Caco-2 (cell line): Measurements from ENCODE around the gene ATP1A2. TPM values are rescaled to one million over a fixed set of nuclear protein-coding genes. Genes with fewer than 3 reads are reported as not detected.

ENCODE experiments used
- BruUV-seq: library from RNA; stranded (reverse); fragments of 400-500 nt; replicated peaks from 2 replicates; lab custom pipeline; 2021; lab: Mats Ljungman, UMichigan
- CTCF ChIA-PET: fragments of 300-600 bp; sonication (Branson Sonifier 250); formaldehyde crosslinking; loops from one replicate; lab custom pipeline; 2022; ENCODE audit warnings: antibody characterized with exemption; lab: Charles Lee
- POLR2A ChIA-PET: fragments of 300-600 bp; sonication (Branson Sonifier 250); formaldehyde crosslinking; loops from one replicate; lab custom pipeline; 2022; ENCODE audit warnings: antibody characterized with exemption; lab: Charles Lee
- DNase-seq, 2 experiments: peaks; one replicate each; pipeline versions ENCODE4 v3.0.0 to v3.0.0-alpha.2; 2020 to 2022
- H3K27me3 ChIP-seq: replicated peaks from 2 replicates; pipeline ENCODE4 v1.6.0; 2011; ENCODE audit warnings: low read length; ENCODE audit not compliant: control insufficient read depth, insufficient read depth
- H3K36me3 ChIP-seq: 2 replicates; pipeline ENCODE4 v1.5.1; 2011; ENCODE audit warnings: low read length; ENCODE audit not compliant: control insufficient read depth, insufficient read depth
- H3K4me1 ChIP-seq: fragments of 250-450 bp; sonication (Bioruptor Pico); 2 replicates; pipeline ENCODE4 v1.5.1; 2020; ENCODE audit warnings: mild to moderate bottlenecking
- H3K4me3 ChIP-seq: 2 replicates; pipeline ENCODE4 v1.5.1; 2011; ENCODE audit warnings: low read depth, mild to moderate bottlenecking, control low read depth, low read length
- H3K9me3 ChIP-seq: fragments of 250-450 bp; sonication (Bioruptor Pico); 2 replicates; pipeline ENCODE4 v1.5.1; 2020; ENCODE audit warnings: mild to moderate bottlenecking, moderate library complexity
- H3K27ac Mint-ChIP-seq: one replicate; pipeline ENCODE4 v1.8.0; 2022; ENCODE audit warnings: mixed read lengths; ENCODE audit not compliant: unreplicated experiment
- H3K27me3 Mint-ChIP-seq: one replicate; pipeline ENCODE4 v1.8.0; 2022; ENCODE audit warnings: mixed read lengths; ENCODE audit not compliant: insufficient read depth, unreplicated experiment
- H3K36me3 Mint-ChIP-seq: one replicate; pipeline ENCODE4 v1.8.0; 2022; ENCODE audit warnings: mild to moderate bottlenecking, mixed read lengths; ENCODE audit not compliant: insufficient read depth, unreplicated experiment
- H3K4me1 Mint-ChIP-seq: one replicate; pipeline ENCODE4 v1.8.0; 2022; ENCODE audit warnings: low read depth, mixed read lengths; ENCODE audit not compliant: unreplicated experiment
- H3K4me3 Mint-ChIP-seq: one replicate; pipeline ENCODE4 v1.8.0; 2022; ENCODE audit warnings: mild to moderate bottlenecking, moderate library complexity, mixed read lengths; ENCODE audit not compliant: unreplicated experiment
- H3K9me3 Mint-ChIP-seq: one replicate; pipeline ENCODE4 v1.8.0; 2022; ENCODE audit warnings: mixed read lengths; ENCODE audit not compliant: unreplicated experiment
- intact Hi-C: fragments of 100-400 bp; cut with micrococcal nuclease; formaldehyde crosslinking; loops from one replicate; pipeline ENCODE4 v1.10.0; 2022; ENCODE audit not compliant: unreplicated experiment
- total RNA-seq: library from RNA; stranded (reverse); gene quantifications from 2 replicates; pipeline ENCODE4 v1.2.3, GENCODE V29; 2022
- TF ChIP-seq, protein P1 (sequence below), 2 experiments: fragments of 200-600 bp in 1 of 2; IDR thresholded peaks; 1 replicate in 1 of 2; 2 replicates in 1 of 2; pipeline versions ENCODE4 v1.5.1 to v1.8.0; 2011 to 2022; ENCODE audit warnings: antibody characterized with exemption in 1 of 2, control low read depth in 1 of 2, inconsistent platforms in 1 of 2, low read depth in 1 of 2, low read length in 1 of 2, mild to moderate bottlenecking in 1 of 2, moderate library complexity in 1 of 2; ENCODE audit not compliant: insufficient read depth in 1 of 2, severe bottlenecking in 1 of 2, unreplicated experiment in 1 of 2

The ATP1A2 gene
- total RNA-seq, 1 experiment from 2014 or later: 0.36 TPM

- Histone ChIP-seq H3K9me3 (no peaks in the 10 kb centered on the region), H3K27me3 (no peaks in the 10 kb centered on the region), H3K36me3 (no peaks in the 10 kb centered on the region), H3K4me3 (no peak overlapping the region), H3K4me1 (peaks cover 4% of the 10 kb centered on the region; the same call in 1 of the 2 replicates)
- H3K27ac Mint-ChIP-seq: no peak overlapping the region
- H3K9me3 Mint-ChIP-seq: no peaks in the 10 kb centered on the region
- peaks cover 15% of the 10 kb centered on the region for H3K27me3 Mint-ChIP-seq
- CTCF ChIA-PET: interaction anchor here (1.3 kb wide), 1 partner anchor 25 kb away, joined by 4 read pairs; no protein-coding TSS in a partner anchor
- no peaks in the 10 kb centered on the region for H3K4me1 Mint-ChIP-seq
- POLR2A ChIA-PET: no interaction called here
- no peak for DNase-seq
- TF ChIP-seq, protein P1, sequence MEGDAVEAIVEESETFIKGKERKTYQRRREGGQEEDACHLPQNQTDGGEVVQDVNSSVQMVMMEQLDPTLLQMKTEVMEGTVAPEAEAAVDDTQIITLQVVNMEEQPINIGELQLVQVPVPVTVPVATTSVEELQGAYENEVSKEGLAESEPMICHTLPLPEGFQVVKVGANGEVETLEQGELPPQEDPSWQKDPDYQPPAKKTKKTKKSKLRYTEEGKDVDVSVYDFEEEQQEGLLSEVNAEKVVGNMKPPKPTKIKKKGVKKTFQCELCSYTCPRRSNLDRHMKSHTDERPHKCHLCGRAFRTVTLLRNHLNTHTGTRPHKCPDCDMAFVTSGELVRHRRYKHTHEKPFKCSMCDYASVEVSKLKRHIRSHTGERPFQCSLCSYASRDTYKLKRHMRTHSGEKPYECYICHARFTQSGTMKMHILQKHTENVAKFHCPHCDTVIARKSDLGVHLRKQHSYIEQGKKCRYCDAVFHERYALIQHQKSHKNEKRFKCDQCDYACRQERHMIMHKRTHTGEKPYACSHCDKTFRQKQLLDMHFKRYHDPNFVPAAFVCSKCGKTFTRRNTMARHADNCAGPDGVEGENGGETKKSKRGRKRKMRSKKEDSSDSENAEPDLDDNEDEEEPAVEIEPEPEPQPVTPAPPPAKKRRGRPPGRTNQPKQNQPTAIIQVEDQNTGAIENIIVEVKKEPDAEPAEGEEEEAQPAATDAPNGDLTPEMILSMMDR (IDR thresholded peaks at IDR 0.05; ENCODE audit: insufficient read depth in 1 of 2, low read depth in 1 of 2, low read length in 1 of 2, severe bottlenecking in 1 of 2, unreplicated experiment in 1 of 2): no peak
- H3K36me3 Mint-ChIP-seq: peaks cover 9% of the 10 kb centered on the region
- intact Hi-C loops: loop anchor here (2.0 kb wide), 1 partner anchor 24 kb away; no protein-coding TSS in a partner anchor
- BruUV-seq: no TSS peak
- H3K4me3 Mint-ChIP-seq: no peak overlapping the region
Observed at GRCh38 chr1:160071289-160071688, 44.3 kb upstream of the ATP1A2 start.

DNA sequence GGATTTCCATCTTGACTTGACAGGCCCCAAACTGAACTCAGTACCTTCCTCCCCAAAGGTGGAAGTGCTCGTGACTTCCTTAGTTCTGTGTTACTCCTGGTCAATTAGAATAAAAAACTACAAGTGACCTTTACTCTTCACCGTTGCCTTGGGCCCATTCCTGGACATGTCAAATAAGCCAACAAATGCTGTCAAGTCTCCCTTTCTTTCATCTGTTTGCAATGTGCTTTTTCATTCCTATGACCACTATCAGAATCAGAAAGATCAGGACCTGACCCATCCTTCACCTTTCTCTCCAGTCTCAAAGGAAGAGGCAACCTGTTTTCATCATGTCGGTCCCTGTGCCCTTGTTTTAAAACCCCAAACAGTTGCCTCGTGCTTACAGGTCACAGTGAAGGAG, 40.7 kb upstream of the ATP1A2 start:
- H3K4me3 ChIP-seq: no peak overlapping the region
- DNase-seq: no peak
- H3K36me3 ChIP-seq: no peaks in the 10 kb centered on the region
- H3K4me3 Mint-ChIP-seq: no peak overlapping the region
- intact Hi-C loops: loop anchor here (5.0 kb wide), 1 partner anchor 43 kb away; the partner anchor contains the start of gene PIGM
- no peaks in the 10 kb centered on the region for H3K4me1 Mint-ChIP-seq
- BruUV-seq: no TSS peak
- H3K27ac Mint-ChIP-seq: no peak overlapping the region
- H3K27me3 ChIP-seq: no peaks in the 10 kb centered on the region
- peaks cover 15% of the 10 kb centered on the region for H3K27me3 Mint-ChIP-seq
- H3K4me1 ChIP-seq: peaks cover under 1% of the 10 kb centered on the region; the same call in 1 of the 2 replicates
- peaks cover 4% of the 10 kb centered on the region for H3K36me3 Mint-ChIP-seq
- no peaks in the 10 kb centered on the region for H3K9me3 Mint-ChIP-seq
- H3K9me3 ChIP-seq: no peaks in the 10 kb centered on the region
- ChIA-PET CTCF (no interaction called here), POLR2A (interaction anchor here (0.5 kb wide), 1 partner anchor 174 kb away, joined by 7 read pairs; no protein-coding TSS in a partner anchor)
- TF ChIP-seq, protein P1 (IDR thresholded peaks at IDR 0.05; ENCODE audit: insufficient read depth in 1 of 2, low read depth in 1 of 2, low read length in 1 of 2, severe bottlenecking in 1 of 2, unreplicated experiment in 1 of 2): no peak

DNA sequence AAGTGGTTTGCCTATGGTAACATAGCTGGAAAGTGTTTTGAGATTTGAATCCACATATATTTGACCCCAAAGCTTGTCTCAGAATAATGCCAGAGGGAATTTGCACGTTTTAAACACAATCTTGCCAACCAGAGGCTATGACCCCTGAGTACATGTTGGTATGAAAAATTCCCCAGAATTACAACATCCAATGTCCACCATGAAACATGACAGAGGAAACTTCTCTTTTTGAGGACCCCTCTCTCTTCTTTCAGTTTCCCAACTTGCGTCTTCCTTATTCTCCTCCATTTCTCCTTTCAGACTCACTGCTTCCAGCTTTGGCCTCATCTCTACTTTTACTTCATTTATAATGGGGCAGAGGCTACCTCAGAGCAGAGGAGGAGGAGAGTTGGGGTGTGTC, 39.7 kb upstream of the ATP1A2 start:
- no peaks in the 10 kb centered on the region for H3K27me3 ChIP-seq
- peaks cover 18% of the 10 kb centered on the region for H3K27me3 Mint-ChIP-seq
- no peak for DNase-seq
- BruUV-seq: no TSS peak
- H3K9me3 ChIP-seq: no peaks in the 10 kb centered on the region
- no peak overlapping the region for H3K4me3 Mint-ChIP-seq
- intact Hi-C loops: loop anchor here (5.0 kb wide), 1 partner anchor 44 kb away; the partner anchor contains the start of gene PIGM
- TF ChIP-seq, protein P1 (IDR thresholded peaks at IDR 0.05; ENCODE audit: insufficient read depth in 1 of 2, low read depth in 1 of 2, low read length in 1 of 2, severe bottlenecking in 1 of 2, unreplicated experiment in 1 of 2): no peak
- no peaks in the 10 kb centered on the region for H3K36me3 Mint-ChIP-seq
- no peaks in the 10 kb centered on the region for H3K4me1 Mint-ChIP-seq
- no peaks in the 10 kb centered on the region for H3K4me1 ChIP-seq
- no peak overlapping the region for H3K27ac Mint-ChIP-seq
- H3K36me3 ChIP-seq: no peaks in the 10 kb centered on the region
- H3K9me3 Mint-ChIP-seq: no peaks in the 10 kb centered on the region
- ChIA-PET CTCF (no interaction called here), POLR2A (no interaction called here)
- H3K4me3 ChIP-seq: no peak overlapping the region
